ENCODE results near the gene CD63.

CD63 gene

GRCh38 chr12:55684761-55685370 lies 43.9 kb downstream of the CD63 start:
- DNase-seq: no peak

- no peak for DNase-seq
Measured at GRCh38 chr12:55683676-55684075, 45.1 kb downstream of the CD63 start.

DNA sequence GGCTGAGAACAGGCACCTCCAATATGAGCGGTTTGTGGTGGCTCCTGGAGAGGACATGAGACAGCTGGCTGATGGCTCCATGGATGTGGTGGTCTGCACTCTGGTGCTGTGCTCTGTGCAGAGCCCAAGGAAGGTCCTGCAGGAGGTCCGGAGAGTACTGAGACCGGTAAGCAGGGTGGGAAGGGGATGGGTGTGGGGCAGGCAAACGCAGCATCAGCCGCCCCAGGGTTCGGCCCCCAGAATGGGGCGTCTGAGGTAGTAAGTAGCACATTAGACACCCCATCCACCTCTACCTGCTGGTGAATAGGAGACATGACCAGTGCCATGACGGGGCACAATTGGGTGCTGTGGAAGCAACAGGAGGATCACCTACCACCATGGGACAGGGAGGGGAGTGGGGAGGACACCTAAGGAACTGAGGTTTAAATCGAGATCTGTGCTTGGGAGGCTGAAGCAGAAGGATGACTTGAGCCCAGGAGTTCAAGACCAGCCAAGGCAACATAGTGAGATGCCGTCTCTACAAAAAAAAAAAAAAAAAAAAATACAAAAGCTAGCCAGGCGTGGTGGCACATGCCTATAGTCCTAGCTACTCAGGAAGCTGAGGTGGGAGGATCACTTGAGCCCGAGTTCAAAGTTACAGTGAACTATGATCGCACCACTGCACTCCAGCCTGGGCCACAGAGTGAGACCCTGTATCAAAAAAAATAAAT lies 46.6 kb downstream of the CD63 start:
- DNase-seq: no peak

GRCh38 chr12:55681142-55682077 lies 47.4 kb downstream of the CD63 start:
- DNase-seq: no peak

- no peak for DNase-seq
Measured at GRCh38 chr12:55679691-55680090, 49.1 kb downstream of the CD63 start.

- DNase-seq: no peak
Measured at GRCh38 chr12:55676707-55677106, 52.1 kb downstream of the CD63 start.

DNA sequence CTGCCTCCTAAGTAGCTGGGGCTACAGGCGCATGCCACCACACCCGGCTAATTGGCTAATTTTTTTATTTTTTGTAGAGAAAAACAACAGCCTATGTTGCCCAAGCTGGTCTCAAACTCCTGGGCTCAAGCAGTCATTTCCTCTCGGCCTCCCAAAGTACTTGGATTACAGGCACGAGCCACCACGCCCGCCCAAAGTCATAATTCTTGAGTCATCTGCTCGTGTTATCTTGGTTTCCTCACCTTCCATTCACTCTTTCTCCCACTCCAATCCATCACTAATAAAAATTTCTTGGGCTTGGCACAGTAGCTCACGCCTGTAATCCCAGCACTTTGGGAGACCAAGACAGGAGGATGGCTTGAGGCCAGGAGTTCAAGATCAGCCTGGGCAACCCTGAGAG lies 53.1 kb downstream of the CD63 start:
- DNase-seq: no peak
